DND-41 (cell line): ENCODE results near the gene LGALSL.

Source experiments
- ATAC-seq: fragments of 200-7000 bp; cut with Tn5 transposase; 3 replicates; pipeline ENCODE4 v1.9.1; 2021; ENCODE audit warnings: low read depth; ENCODE audit not compliant: insufficient read depth
- DNase-seq: peaks from one replicate; pipeline ENCODE4 v3.0.0-alpha.2; 2020
- H2AFZ ChIP-seq: 2 replicates; pipeline ENCODE4 v1.6.0; 2012; ENCODE audit warnings: low read depth, low read length
- H3K27ac ChIP-seq: 2 replicates; pipeline ENCODE4 v1.5.1; 2012; ENCODE audit warnings: low read length, inconsistent platforms
- H3K27me3 ChIP-seq: fragments of 200-600 bp; sonication (generic); 2 replicates; pipeline ENCODE4 v1.6.0; 2012; ENCODE audit warnings: low read length, mild to moderate bottlenecking, inconsistent platforms; ENCODE audit not compliant: insufficient read depth, poor library complexity
- H3K36me3 ChIP-seq: 2 replicates; pipeline ENCODE4 v1.5.1; 2012; ENCODE audit warnings: low read length, inconsistent platforms; ENCODE audit not compliant: insufficient read depth
- H3K4me1 ChIP-seq: 2 replicates; pipeline ENCODE4 v1.5.1; 2012; ENCODE audit warnings: mild to moderate bottlenecking, low read length; ENCODE audit not compliant: insufficient read depth
- H3K4me2 ChIP-seq: 2 replicates; pipeline ENCODE4 v1.6.0; 2012; ENCODE audit warnings: mild to moderate bottlenecking, moderate library complexity, low read length, inconsistent platforms; ENCODE audit not compliant: insufficient read depth
- H3K4me3 ChIP-seq, 2 experiments: fragments of 200-600 bp in 1 of 2; shearing (Covaris generic) in 1 of 2; 2 replicates each; pipeline ENCODE4 v1.5.1; 2012 to 2016; ENCODE audit warnings: inconsistent platforms in 2 of 2, low read length in 2 of 2, mild to moderate bottlenecking in 2 of 2, low read depth in 1 of 2, moderate library complexity in 1 of 2
- H3K79me2 ChIP-seq: 2 replicates; pipeline ENCODE4 v1.6.0; 2012; ENCODE audit warnings: low read length, inconsistent platforms; ENCODE audit not compliant: insufficient read depth
- H3K9ac ChIP-seq: 2 replicates; pipeline ENCODE4 v1.6.0; 2012; ENCODE audit warnings: low read depth, mild to moderate bottlenecking, inconsistent platforms, low read length, moderate library complexity
- H3K9me3 ChIP-seq: 2 replicates; pipeline ENCODE4 v1.5.1; 2012; ENCODE audit warnings: low read length, moderate library complexity, mild to moderate bottlenecking, inconsistent platforms; ENCODE audit not compliant: insufficient read depth, severe bottlenecking
- H4K20me1 ChIP-seq: 2 replicates; pipeline ENCODE4 v1.6.0; 2012; ENCODE audit warnings: low read length; ENCODE audit not compliant: insufficient read depth
- EZH2 ChIP-seq: IDR thresholded peaks from 3 replicates; pipeline ENCODE4 v1.6.1; 2012; ENCODE audit warnings: borderline replicate concordance, low read depth, mild to moderate bottlenecking, moderate library complexity, low read length, inconsistent platforms; ENCODE audit not compliant: severe bottlenecking
- TF ChIP-seq, protein P1 (sequence below): IDR thresholded peaks from 2 replicates; pipeline ENCODE4 v1.5.1; 2012; ENCODE audit warnings: borderline replicate concordance, low read length, moderate library complexity, mild to moderate bottlenecking; ENCODE audit not compliant: poor library complexity, severe bottlenecking; ENCODE audit errors: extremely low read depth

The LGALSL gene

GRCh38 chr2:64461271-64462058 lies 7.5 kb downstream of the LGALSL start:
- no peak overlapping the region for H3K4me2 ChIP-seq
- H3K9ac ChIP-seq = no peak overlapping the region
- no peak overlapping the region for H2AFZ ChIP-seq
- H4K20me1 ChIP-seq = no peaks in the 10 kb centered on the region
- TF ChIP-seq EZH2 = no peak
- TF ChIP-seq, protein P1, sequence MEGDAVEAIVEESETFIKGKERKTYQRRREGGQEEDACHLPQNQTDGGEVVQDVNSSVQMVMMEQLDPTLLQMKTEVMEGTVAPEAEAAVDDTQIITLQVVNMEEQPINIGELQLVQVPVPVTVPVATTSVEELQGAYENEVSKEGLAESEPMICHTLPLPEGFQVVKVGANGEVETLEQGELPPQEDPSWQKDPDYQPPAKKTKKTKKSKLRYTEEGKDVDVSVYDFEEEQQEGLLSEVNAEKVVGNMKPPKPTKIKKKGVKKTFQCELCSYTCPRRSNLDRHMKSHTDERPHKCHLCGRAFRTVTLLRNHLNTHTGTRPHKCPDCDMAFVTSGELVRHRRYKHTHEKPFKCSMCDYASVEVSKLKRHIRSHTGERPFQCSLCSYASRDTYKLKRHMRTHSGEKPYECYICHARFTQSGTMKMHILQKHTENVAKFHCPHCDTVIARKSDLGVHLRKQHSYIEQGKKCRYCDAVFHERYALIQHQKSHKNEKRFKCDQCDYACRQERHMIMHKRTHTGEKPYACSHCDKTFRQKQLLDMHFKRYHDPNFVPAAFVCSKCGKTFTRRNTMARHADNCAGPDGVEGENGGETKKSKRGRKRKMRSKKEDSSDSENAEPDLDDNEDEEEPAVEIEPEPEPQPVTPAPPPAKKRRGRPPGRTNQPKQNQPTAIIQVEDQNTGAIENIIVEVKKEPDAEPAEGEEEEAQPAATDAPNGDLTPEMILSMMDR = no peak
- DNase-seq (no peak), ATAC-seq (no peak)
- H3K9me3 ChIP-seq = no peaks in the 10 kb centered on the region
- no peaks in the 10 kb centered on the region for H3K79me2 ChIP-seq
- no peak overlapping the region for H3K4me3 ChIP-seq
- no peaks in the 10 kb centered on the region for H3K36me3 ChIP-seq
- H3K4me1 ChIP-seq = no peaks in the 10 kb centered on the region
- no peak overlapping the region for H3K27ac ChIP-seq
- peaks cover 22% of the 10 kb centered on the region for H3K27me3 ChIP-seq

DNA sequence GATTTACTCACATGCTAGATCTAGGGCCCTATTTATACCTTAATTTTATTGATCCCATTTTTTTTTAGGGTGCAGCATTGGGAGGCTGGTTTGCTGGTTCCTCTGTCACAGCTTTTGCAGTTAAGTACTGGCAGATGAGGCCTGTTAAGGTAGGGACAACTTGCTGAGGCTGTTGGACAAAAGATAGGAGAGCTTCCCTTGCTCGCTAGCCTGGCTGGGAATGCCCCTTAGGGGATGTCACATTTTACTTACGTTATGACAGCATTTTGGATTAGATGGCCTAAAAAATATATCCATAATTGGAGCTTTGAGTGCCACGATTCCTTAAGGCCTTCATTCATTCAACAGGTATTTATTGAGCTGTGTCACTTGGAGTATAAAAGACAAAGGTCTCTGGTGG lies 8.2 kb downstream of the LGALSL start:
- ATAC-seq = no peak
- TF ChIP-seq, protein P1 = no peak
- TF ChIP-seq EZH2 = no peak
- DNase-seq = no peak

GRCh38 chr2:64462940-64463700 lies 9.2 kb downstream of the LGALSL start:
- H3K79me2 ChIP-seq = no peaks in the 10 kb centered on the region
- H3K4me1 ChIP-seq = no peaks in the 10 kb centered on the region
- DNase-seq = no peak
- no peak for ATAC-seq
- no peak overlapping the region for H3K4me2 ChIP-seq
- H3K9ac ChIP-seq = no peak overlapping the region
- H3K27ac ChIP-seq = no peak overlapping the region
- no peak for TF ChIP-seq EZH2
- TF ChIP-seq, protein P1 = no peak
- no peaks in the 10 kb centered on the region for H4K20me1 ChIP-seq
- H3K9me3 ChIP-seq = no peaks in the 10 kb centered on the region
- no peak overlapping the region for H2AFZ ChIP-seq
- no peaks in the 10 kb centered on the region for H3K36me3 ChIP-seq
- H3K27me3 ChIP-seq = peaks cover 22% of the 10 kb centered on the region
- no peak overlapping the region for H3K4me3 ChIP-seq

More for the DNA sequence above, 8.2 kb downstream of the LGALSL start:
- no peaks in the 10 kb centered on the region for H3K79me2 ChIP-seq
- no peak overlapping the region for H3K9ac ChIP-seq
- H2AFZ ChIP-seq = no peak overlapping the region
- H3K4me3 ChIP-seq = no peak overlapping the region
- H3K9me3 ChIP-seq = no peaks in the 10 kb centered on the region
- H3K27me3 ChIP-seq = peaks cover 22% of the 10 kb centered on the region
- H3K4me1 ChIP-seq = no peaks in the 10 kb centered on the region
- no peak overlapping the region for H3K27ac ChIP-seq
- no peaks in the 10 kb centered on the region for H4K20me1 ChIP-seq
- no peak overlapping the region for H3K4me2 ChIP-seq
- no peaks in the 10 kb centered on the region for H3K36me3 ChIP-seq
